ENCODE data around the gene FAM171A1.

The FAM171A1 gene

DNA sequence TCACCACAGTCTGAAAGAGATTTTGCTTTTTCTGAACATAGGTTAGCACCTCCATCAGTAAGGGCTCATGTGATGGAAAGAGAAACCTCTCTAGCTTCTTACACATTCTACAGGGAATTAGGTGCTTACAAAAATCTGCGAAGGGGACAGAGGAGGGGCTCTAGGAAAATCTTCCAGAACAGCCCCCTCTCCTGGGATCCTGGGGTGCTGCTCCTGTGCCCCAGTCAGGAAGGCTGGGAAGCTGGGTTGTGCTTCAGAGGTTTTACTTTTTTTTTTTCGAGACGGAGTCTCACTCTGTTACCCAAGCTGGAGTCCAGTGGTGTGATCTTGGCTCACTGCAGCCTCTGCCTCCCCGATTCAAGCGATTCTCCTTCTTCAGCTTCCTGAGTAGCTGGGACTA, 7.5 kb upstream of the FAM171A1 start:
- Histone ChIP-seq H3K27ac (no peak overlapping the region), H3K9ac (no peak overlapping the region), H4K20me1 (ENCODE audit: insufficient read depth) (no peaks in the 10 kb centered on the region), H3K27me3 (ENCODE audit: insufficient read depth, low read depth) (no peaks in the 10 kb centered on the region), H2AFZ (ENCODE audit: low read depth) (no peak overlapping the region), H3K4me2 (no peak overlapping the region), H3K4me1 (ENCODE audit: low read depth, poor library complexity, severe bottlenecking) (peaks cover 21% of the 10 kb centered on the region), H3K4me3 (IDR thresholded peaks at IDR 0.05; ENCODE audit: insufficient read depth, low read depth, low read length) (no peak overlapping the region), H3K36me3 (ENCODE audit: insufficient read depth) (no peaks in the 10 kb centered on the region), H3K79me2 (ENCODE audit: insufficient read depth, low read depth) (no peaks in the 10 kb centered on the region)
- TF ChIP-seq, protein P1, sequence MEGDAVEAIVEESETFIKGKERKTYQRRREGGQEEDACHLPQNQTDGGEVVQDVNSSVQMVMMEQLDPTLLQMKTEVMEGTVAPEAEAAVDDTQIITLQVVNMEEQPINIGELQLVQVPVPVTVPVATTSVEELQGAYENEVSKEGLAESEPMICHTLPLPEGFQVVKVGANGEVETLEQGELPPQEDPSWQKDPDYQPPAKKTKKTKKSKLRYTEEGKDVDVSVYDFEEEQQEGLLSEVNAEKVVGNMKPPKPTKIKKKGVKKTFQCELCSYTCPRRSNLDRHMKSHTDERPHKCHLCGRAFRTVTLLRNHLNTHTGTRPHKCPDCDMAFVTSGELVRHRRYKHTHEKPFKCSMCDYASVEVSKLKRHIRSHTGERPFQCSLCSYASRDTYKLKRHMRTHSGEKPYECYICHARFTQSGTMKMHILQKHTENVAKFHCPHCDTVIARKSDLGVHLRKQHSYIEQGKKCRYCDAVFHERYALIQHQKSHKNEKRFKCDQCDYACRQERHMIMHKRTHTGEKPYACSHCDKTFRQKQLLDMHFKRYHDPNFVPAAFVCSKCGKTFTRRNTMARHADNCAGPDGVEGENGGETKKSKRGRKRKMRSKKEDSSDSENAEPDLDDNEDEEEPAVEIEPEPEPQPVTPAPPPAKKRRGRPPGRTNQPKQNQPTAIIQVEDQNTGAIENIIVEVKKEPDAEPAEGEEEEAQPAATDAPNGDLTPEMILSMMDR (conservative IDR thresholded peaks at IDR 0.05; ENCODE audit: low read depth, low read length) = no peak; the same call in 1 of the 2 replicates

DNA sequence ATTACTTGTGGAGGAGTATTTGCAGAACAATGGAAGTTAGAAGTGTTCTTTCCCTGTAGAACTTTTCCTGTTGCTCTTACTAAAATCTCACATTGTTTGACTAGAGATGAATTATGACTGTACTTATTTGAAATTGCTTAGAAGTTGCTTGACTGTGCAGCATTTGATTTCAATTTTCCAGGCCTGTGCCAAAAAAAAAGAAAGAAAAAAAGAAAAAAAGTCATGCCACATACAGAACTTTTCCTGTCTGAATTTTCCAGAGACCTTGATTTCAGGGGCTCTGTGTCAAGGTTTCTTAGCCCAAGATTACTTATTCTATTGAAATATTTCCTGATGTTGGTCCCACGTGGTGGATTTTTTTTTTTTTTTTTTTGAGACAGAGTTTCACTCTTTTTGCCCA, 3.5 kb upstream of the FAM171A1 start:
- Histone ChIP-seq H2AFZ (ENCODE audit: low read depth) (peak overlapping the region; percentile 45; the same call in 1 of the 2 replicates), H3K4me2 (peak overlapping the region; percentile 61), H4K20me1 (ENCODE audit: insufficient read depth) (no peaks in the 10 kb centered on the region), H3K27me3 (ENCODE audit: insufficient read depth, low read depth) (no peaks in the 10 kb centered on the region), H3K4me1 (ENCODE audit: low read depth, poor library complexity, severe bottlenecking) (peaks cover 43% of the 10 kb centered on the region), H3K27ac (peak overlapping the region; percentile 35), H3K79me2 (ENCODE audit: insufficient read depth, low read depth) (peaks cover 7% of the 10 kb centered on the region), H3K4me3 (IDR thresholded peaks at IDR 0.05; ENCODE audit: insufficient read depth, low read depth, low read length) (no peak overlapping the region), H3K36me3 (ENCODE audit: insufficient read depth) (no peaks in the 10 kb centered on the region), H3K9ac (peak overlapping the region; percentile 1; the same call in 1 of the 2 replicates)
- TF ChIP-seq, protein P1 (conservative IDR thresholded peaks at IDR 0.05; ENCODE audit: low read depth, low read length) = no peak

DNA sequence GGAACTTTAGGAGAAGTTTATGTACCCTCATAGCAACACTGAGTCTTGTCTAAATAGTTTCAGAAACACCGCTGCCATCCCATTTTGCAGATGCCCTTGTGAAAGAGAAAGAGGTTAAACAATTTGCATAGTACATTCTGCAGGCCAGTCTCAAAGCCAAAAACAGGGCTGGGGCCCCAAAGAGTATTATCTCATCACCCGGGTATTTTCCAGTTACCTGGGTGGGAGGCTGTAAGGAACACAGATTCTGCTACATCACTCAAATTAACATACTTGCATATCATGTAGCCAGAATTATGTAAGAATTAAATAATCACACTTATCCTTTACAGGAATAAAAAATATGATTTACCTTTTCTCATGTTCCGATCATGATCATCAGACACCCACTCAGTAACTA, 3.1 kb upstream of the FAM171A1 start:
- Histone ChIP-seq H3K4me3 (IDR thresholded peaks at IDR 0.05; ENCODE audit: insufficient read depth, low read depth, low read length) (no peak overlapping the region), H3K4me1 (ENCODE audit: low read depth, poor library complexity, severe bottlenecking) (peaks cover 44% of the 10 kb centered on the region), H3K79me2 (ENCODE audit: insufficient read depth, low read depth) (peaks cover 12% of the 10 kb centered on the region), H3K36me3 (ENCODE audit: insufficient read depth) (no peaks in the 10 kb centered on the region), H3K4me2 (peak overlapping the region; percentile 61), H4K20me1 (ENCODE audit: insufficient read depth) (no peaks in the 10 kb centered on the region), H3K9ac (peak overlapping the region; percentile 1; the same call in 1 of the 2 replicates), H2AFZ (ENCODE audit: low read depth) (peak overlapping the region; percentile 45), H3K27ac (peak overlapping the region; percentile 35), H3K27me3 (ENCODE audit: insufficient read depth, low read depth) (no peaks in the 10 kb centered on the region)
- TF ChIP-seq, protein P1 (conservative IDR thresholded peaks at IDR 0.05; ENCODE audit: low read depth, low read length) = 0 out of 2 replicates have a peak, but pooled peaks have one; percentile 18

DNA sequence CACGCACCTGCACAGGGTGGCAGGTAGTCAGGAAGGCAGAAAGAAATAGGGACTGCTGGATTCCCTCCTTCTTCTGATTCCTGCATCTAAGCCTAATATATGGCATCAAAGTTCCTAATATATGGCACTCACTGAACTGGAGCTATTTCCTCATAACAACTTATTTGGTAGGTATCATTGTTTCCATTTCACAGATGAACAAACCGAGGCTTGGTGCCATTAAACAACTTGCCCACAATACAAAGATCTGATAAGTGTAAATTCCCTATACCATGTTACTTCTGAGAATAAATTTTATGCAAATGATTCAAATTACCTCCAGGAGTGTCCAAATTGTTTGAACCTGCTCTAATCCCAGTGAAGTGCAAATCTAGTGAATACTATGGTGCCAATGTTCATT, 2.1 kb upstream of the FAM171A1 start:
- no peak overlapping the region for H3K4me3 ChIP-seq (IDR thresholded peaks at IDR 0.05; ENCODE audit: insufficient read depth, low read depth, low read length)
- H3K36me3 ChIP-seq (ENCODE audit: insufficient read depth) = no peaks in the 10 kb centered on the region
- H3K79me2 ChIP-seq (ENCODE audit: insufficient read depth, low read depth) = peaks cover 21% of the 10 kb centered on the region
- peak overlapping the region; percentile 61; the same call in 1 of the 2 replicates for H3K4me2 ChIP-seq
- H3K27me3 ChIP-seq (ENCODE audit: insufficient read depth, low read depth) = no peaks in the 10 kb centered on the region
- H4K20me1 ChIP-seq (ENCODE audit: insufficient read depth) = no peaks in the 10 kb centered on the region; the same call in 1 of the 2 replicates
- no peak overlapping the region for H2AFZ ChIP-seq (ENCODE audit: low read depth)
- H3K4me1 ChIP-seq (ENCODE audit: low read depth, poor library complexity, severe bottlenecking) = peaks cover 54% of the 10 kb centered on the region
- H3K9ac ChIP-seq = no peak overlapping the region
- peak overlapping the region; percentile 35 for H3K27ac ChIP-seq
- TF ChIP-seq, protein P1 (conservative IDR thresholded peaks at IDR 0.05; ENCODE audit: low read depth, low read length) = no peak

All from KMS-11 (cell line).